Liver (tissue), 9 donors: Measurements from ENCODE around the gene MYMK. TPM values are rescaled to one million over a fixed set of nuclear protein-coding genes. Genes with fewer than 3 reads are reported as not detected.

Source experiments
- DNase-seq: peaks from one replicate; pipeline ENCODE4 v3.0.0-alpha.2; 2017; ENCODE audit warnings: low spot score
- H3K27ac ChIP-seq, 2 donors: one replicate each; pipeline ENCODE4 v1.7.0; 2013; ENCODE audit warnings: inconsistent platforms in 2 of 2, low read length in 2 of 2, control low read depth in 1 of 2, low read depth in 1 of 2, mild to moderate bottlenecking in 1 of 2
- H3K27me3 ChIP-seq, 4 donors: one replicate each; pipeline versions ENCODE4 v1.6.1 to v1.7.0; 2013; ENCODE audit warnings: low read length in 3 of 4, inconsistent platforms in 1 of 4, mild to moderate bottlenecking in 1 of 4, moderate library complexity in 1 of 4; ENCODE audit not compliant: control insufficient read depth in 4 of 4, insufficient read depth in 4 of 4
- H3K36me3 ChIP-seq, 4 donors: one replicate each; pipeline versions ENCODE4 v1.6.1 to v1.7.0; 2013; ENCODE audit warnings: low read length in 3 of 4, mild to moderate bottlenecking in 3 of 4, low read depth in 1 of 4, moderate library complexity in 1 of 4; ENCODE audit not compliant: control insufficient read depth in 4 of 4, insufficient read depth in 3 of 4
- H3K4me1 ChIP-seq, 4 donors: one replicate each; pipeline versions ENCODE4 v1.6.1 to v1.7.0; 2013; ENCODE audit warnings: low read length in 3 of 4, mild to moderate bottlenecking in 3 of 4, moderate library complexity in 1 of 4; ENCODE audit not compliant: control insufficient read depth in 4 of 4, insufficient read depth in 4 of 4
- H3K4me3 ChIP-seq, 3 donors: one replicate each; pipeline versions ENCODE4 v1.6.1 to v1.7.0; 2013; ENCODE audit warnings: low read length in 3 of 3, control low read depth in 1 of 3, low read depth in 1 of 3, mild to moderate bottlenecking in 1 of 3
- H3K9ac ChIP-seq, 2 donors: one replicate each; pipeline ENCODE4 v1.7.0; 2013; ENCODE audit warnings: low read length in 2 of 2, mild to moderate bottlenecking in 2 of 2, moderate library complexity in 2 of 2, control low read depth in 1 of 2, low read depth in 1 of 2
- H3K9me3 ChIP-seq, 4 donors: one replicate each; pipeline versions ENCODE4 v1.6.1 to v1.7.0; 2013; ENCODE audit warnings: low read length in 3 of 4; ENCODE audit not compliant: control insufficient read depth in 4 of 4
- ATF3 ChIP-seq: IDR thresholded peaks from 2 replicates; pipeline ENCODE4 v1.6.1; 2016; ENCODE audit warnings: antibody characterized with exemption
- CTCF ChIP-seq: fragments of 150-350 bp; IDR thresholded peaks from 2 replicates; pipeline ENCODE4 v1.5.1; 2017; ENCODE audit warnings: improper control_type of control experiment, low read depth, low read length; ENCODE audit not compliant: missing input control
- GABPA ChIP-seq, 2 donors: IDR thresholded peaks in 1 of 2; conservative IDR thresholded peaks in 1 of 2; 2 replicates each; pipeline ENCODE4 v1.6.1; 2016; ENCODE audit warnings: antibody characterized with exemption in 2 of 2, mild to moderate bottlenecking in 1 of 2, moderate library complexity in 1 of 2
- JUND ChIP-seq, 2 donors: IDR thresholded peaks; 2 replicates each; pipeline ENCODE4 v1.6.1; 2016; ENCODE audit warnings: antibody characterized with exemption in 2 of 2
- NR2F2 ChIP-seq: IDR thresholded peaks from 2 replicates; pipeline ENCODE4 v1.6.1; 2016; ENCODE audit warnings: antibody characterized with exemption
- RAD21 ChIP-seq, 2 donors: IDR thresholded peaks; 2 replicates each; pipeline ENCODE4 v1.6.1; 2016; ENCODE audit warnings: antibody characterized with exemption in 2 of 2, mild to moderate bottlenecking in 2 of 2
- REST ChIP-seq: IDR thresholded peaks from 2 replicates; pipeline ENCODE4 v1.6.1; 2016; ENCODE audit warnings: antibody characterized with exemption, mild to moderate bottlenecking
- RXRA ChIP-seq, 2 donors: IDR thresholded peaks; 2 replicates each; pipeline ENCODE4 v1.6.1; 2017 to 2018; ENCODE audit warnings: antibody characterized with exemption in 2 of 2, mild to moderate bottlenecking in 1 of 2
- SP1 ChIP-seq: IDR thresholded peaks from 2 replicates; pipeline ENCODE4 v1.6.1; 2018; ENCODE audit warnings: antibody characterized with exemption, mild to moderate bottlenecking
- TAF1 ChIP-seq: conservative IDR thresholded peaks from 2 replicates; pipeline ENCODE4 v1.6.1; 2016; ENCODE audit warnings: antibody characterized with exemption, mild to moderate bottlenecking
- ZBTB33 ChIP-seq: IDR thresholded peaks from 2 replicates; pipeline ENCODE4 v1.6.1; 2016; ENCODE audit warnings: antibody characterized with exemption
- WGBS: extraction: QIAGEN DNeasy Blood & Tissue Kit; methylation state at CpG from one replicate; pipeline ENCODE4 v1.1.7; 2013; 5-methylcytosine and 5-hydroxymethylcytosine counted together
- polyA plus RNA-seq, 2 donors: library from polyadenylated mRNA; stranded (reverse) in 1 of 2; unstranded in 1 of 2; fragments of 200-250 nt in 1 of 2; fragments of >200 nt in 1 of 2; fragmentation: Nextera tagmentation in 1 of 2; extraction: Ambion mirVana in 1 of 2; gene quantifications; one replicate each; pipeline versions ENCODE4 v1.2.1 to v1.2.3, GENCODE V29; 2013 to 2015
- total RNA-seq, 2 donors: library from RNA; depleted of rRNA; stranded (reverse); fragments of >200 nt; gene quantifications; one replicate each; pipeline ENCODE4 v1.2.3, GENCODE V29; 2014
- donor health status: healthy.
- donor health status: healthy.
- donor health status: healthy.
- donor health status: healthy.
- donor health status: healthy.

The MYMK gene
- total and polyA plus RNA-seq, 4 donors = not detected

- TF ChIP-seq ATF3 = no peak
Observed at GRCh38 chr9:133471551-133472276, 53.0 kb downstream of the MYMK start (continued).

GRCh38 chr9:133470988-133471387, 53.8 kb downstream of the MYMK start:
- Histone ChIP-seq H3K9ac (no peak overlapping the region), H3K9me3 (no peaks in the 10 kb centered on the region), H3K4me3 (no peak overlapping the region), H3K27ac (no peak overlapping the region), H3K27me3 (no peaks in the 10 kb centered on the region), H3K36me3 (peaks cover 0 to 8% (median 7%) of the 10 kb centered on the region in 4 donors), H3K4me1 (peaks cover 0 to 17% (median 8%) of the 10 kb centered on the region in 4 donors)
- 62% methylated on average over 7 of the region's 7 CpGs for WGBS
- TF ChIP-seq TAF1 (no peak), JUND (IDR thresholded peaks at IDR 0.05) (no peak), SP1 (no peak), RAD21 (IDR thresholded peaks at IDR 0.05) (no peak), GABPA (IDR thresholded peaks at IDR 0.05 in 1 of 2, conservative IDR thresholded peaks at IDR 0.05 in 1 of 2) (no peak), ATF3 (no peak)
- DNase-seq = no peak

- Histone ChIP-seq H3K27me3 (no peaks in the 10 kb centered on the region), H3K9me3 (no peaks in the 10 kb centered on the region), H3K4me3 (no peak overlapping the region), H3K36me3 (peaks cover 0 to 10% (median 8%) of the 10 kb centered on the region in 4 donors), H3K4me1 (peaks cover 0 to 17% (median 8%) of the 10 kb centered on the region in 4 donors), H3K27ac (no peak overlapping the region), H3K9ac (no peak overlapping the region)
- 76% methylated on average over 16 of the region's 16 CpGs for WGBS
- no peak for DNase-seq
- no peak for TF ChIP-seq TAF1
- TF ChIP-seq ATF3 = no peak
- no peak for TF ChIP-seq CTCF
- no peak for TF ChIP-seq RXRA (IDR thresholded peaks at IDR 0.05)
Observed at GRCh38 chr9:133470427-133470924, 54.3 kb downstream of the MYMK start.

- Histone ChIP-seq H3K9ac (no peak overlapping the region), H3K9me3 (no peaks in the 10 kb centered on the region), H3K27me3 (no peaks in the 10 kb centered on the region), H3K4me1 (peaks cover 0 to 17% (median 8%) of the 10 kb centered on the region in 4 donors), H3K4me3 (no peak overlapping the region), H3K36me3 (peaks cover 0 to 18% (median 14%) of the 10 kb centered on the region in 4 donors), H3K27ac (no peak overlapping the region)
- WGBS = 94% methylated on average over 6 of the region's 6 CpGs
- DNase-seq = no peak
- no peak for TF ChIP-seq REST
- no peak for TF ChIP-seq JUND (IDR thresholded peaks at IDR 0.05)
- no peak for TF ChIP-seq ZBTB33
- no peak for TF ChIP-seq CTCF
- no peak for TF ChIP-seq NR2F2
Observed at GRCh38 chr9:133468777-133469421, 55.9 kb downstream of the MYMK start.
